ENCODE results near the gene GIGYF2.

DNA sequence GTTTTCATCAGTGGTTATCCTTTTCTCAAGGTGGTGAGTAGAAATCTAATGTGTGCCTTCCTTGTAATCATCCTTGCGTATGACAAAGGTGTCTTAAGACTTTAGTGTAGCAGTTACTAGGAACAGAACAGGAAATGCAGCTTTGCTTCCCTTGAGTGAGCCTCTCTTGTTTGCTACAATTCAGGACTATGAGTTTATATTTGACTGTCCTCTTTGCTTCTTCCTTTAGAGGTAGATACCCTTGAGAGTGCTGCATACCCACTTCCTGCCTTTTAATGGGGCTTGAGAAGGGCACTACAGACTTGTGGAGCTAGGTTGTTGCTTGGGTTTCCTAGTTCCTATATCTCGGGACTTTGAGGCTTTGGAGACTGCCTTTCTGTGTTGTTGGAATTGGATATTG lies 75.4 kb downstream of the GIGYF2 start:
- TF ChIP-seq, protein P1, sequence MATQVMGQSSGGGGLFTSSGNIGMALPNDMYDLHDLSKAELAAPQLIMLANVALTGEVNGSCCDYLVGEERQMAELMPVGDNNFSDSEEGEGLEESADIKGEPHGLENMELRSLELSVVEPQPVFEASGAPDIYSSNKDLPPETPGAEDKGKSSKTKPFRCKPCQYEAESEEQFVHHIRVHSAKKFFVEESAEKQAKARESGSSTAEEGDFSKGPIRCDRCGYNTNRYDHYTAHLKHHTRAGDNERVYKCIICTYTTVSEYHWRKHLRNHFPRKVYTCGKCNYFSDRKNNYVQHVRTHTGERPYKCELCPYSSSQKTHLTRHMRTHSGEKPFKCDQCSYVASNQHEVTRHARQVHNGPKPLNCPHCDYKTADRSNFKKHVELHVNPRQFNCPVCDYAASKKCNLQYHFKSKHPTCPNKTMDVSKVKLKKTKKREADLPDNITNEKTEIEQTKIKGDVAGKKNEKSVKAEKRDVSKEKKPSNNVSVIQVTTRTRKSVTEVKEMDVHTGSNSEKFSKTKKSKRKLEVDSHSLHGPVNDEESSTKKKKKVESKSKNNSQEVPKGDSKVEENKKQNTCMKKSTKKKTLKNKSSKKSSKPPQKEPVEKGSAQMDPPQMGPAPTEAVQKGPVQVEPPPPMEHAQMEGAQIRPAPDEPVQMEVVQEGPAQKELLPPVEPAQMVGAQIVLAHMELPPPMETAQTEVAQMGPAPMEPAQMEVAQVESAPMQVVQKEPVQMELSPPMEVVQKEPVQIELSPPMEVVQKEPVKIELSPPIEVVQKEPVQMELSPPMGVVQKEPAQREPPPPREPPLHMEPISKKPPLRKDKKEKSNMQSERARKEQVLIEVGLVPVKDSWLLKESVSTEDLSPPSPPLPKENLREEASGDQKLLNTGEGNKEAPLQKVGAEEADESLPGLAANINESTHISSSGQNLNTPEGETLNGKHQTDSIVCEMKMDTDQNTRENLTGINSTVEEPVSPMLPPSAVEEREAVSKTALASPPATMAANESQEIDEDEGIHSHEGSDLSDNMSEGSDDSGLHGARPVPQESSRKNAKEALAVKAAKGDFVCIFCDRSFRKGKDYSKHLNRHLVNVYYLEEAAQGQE (IDR thresholded peaks at IDR 0.05): no peak
- TF ChIP-seq, protein P2, sequence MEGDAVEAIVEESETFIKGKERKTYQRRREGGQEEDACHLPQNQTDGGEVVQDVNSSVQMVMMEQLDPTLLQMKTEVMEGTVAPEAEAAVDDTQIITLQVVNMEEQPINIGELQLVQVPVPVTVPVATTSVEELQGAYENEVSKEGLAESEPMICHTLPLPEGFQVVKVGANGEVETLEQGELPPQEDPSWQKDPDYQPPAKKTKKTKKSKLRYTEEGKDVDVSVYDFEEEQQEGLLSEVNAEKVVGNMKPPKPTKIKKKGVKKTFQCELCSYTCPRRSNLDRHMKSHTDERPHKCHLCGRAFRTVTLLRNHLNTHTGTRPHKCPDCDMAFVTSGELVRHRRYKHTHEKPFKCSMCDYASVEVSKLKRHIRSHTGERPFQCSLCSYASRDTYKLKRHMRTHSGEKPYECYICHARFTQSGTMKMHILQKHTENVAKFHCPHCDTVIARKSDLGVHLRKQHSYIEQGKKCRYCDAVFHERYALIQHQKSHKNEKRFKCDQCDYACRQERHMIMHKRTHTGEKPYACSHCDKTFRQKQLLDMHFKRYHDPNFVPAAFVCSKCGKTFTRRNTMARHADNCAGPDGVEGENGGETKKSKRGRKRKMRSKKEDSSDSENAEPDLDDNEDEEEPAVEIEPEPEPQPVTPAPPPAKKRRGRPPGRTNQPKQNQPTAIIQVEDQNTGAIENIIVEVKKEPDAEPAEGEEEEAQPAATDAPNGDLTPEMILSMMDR (IDR thresholded peaks at IDR 0.05; ENCODE audit: low read depth, low read length, missing input control): no peak
- no peak for TF ChIP-seq GABPA (IDR thresholded peaks at IDR 0.05 in 1 of 2, conservative IDR thresholded peaks at IDR 0.05 in 1 of 2)
